ENCODE data around the gene GCDH.

GCDH gene

GRCh38 chr19:12858041-12858928 lies 32.7 kb upstream of the GCDH start:
- DNase-seq (ENCODE audit: low spot score): no peak
- TF ChIP-seq, protein P1, sequence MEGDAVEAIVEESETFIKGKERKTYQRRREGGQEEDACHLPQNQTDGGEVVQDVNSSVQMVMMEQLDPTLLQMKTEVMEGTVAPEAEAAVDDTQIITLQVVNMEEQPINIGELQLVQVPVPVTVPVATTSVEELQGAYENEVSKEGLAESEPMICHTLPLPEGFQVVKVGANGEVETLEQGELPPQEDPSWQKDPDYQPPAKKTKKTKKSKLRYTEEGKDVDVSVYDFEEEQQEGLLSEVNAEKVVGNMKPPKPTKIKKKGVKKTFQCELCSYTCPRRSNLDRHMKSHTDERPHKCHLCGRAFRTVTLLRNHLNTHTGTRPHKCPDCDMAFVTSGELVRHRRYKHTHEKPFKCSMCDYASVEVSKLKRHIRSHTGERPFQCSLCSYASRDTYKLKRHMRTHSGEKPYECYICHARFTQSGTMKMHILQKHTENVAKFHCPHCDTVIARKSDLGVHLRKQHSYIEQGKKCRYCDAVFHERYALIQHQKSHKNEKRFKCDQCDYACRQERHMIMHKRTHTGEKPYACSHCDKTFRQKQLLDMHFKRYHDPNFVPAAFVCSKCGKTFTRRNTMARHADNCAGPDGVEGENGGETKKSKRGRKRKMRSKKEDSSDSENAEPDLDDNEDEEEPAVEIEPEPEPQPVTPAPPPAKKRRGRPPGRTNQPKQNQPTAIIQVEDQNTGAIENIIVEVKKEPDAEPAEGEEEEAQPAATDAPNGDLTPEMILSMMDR (IDR thresholded peaks at IDR 0.05; ENCODE audit: extremely low read depth, missing control alignments): no peak

- no peak for DNase-seq (ENCODE audit: low spot score)
- TF ChIP-seq, protein P1 (IDR thresholded peaks at IDR 0.05; ENCODE audit: extremely low read depth, missing control alignments): no peak
Measured at GRCh38 chr19:12859546-12859945, 31.4 kb upstream of the GCDH start.

DNA sequence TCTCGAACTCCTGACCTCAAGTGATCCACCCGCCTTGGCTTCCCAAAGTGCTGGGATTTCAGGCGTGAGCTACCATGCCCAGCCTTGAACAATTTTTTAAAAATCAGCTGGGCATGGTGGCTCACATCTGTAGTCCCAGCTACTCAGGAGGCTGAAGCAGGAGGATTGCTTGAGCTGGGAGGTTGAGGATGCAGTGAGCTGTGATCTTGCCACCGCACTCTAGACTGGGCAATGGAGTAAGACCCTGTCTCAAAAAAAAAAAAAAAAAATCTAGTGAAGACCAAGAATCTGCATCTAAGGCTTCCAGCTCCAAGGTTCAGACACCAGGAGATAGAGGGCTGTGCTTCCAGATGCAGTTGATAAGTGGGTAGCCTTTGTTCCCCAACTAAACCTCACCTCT lies 26.8 kb upstream of the GCDH start:
- DNase-seq (ENCODE audit: low spot score): no peak
- TF ChIP-seq, protein P1 (IDR thresholded peaks at IDR 0.05; ENCODE audit: extremely low read depth, missing control alignments): no peak

- DNase-seq (ENCODE audit: low spot score): no peak
- TF ChIP-seq, protein P1 (IDR thresholded peaks at IDR 0.05; ENCODE audit: extremely low read depth, missing control alignments): no peak
Measured at GRCh38 chr19:12864721-12865715, 25.9 kb upstream of the GCDH start.

DNA sequence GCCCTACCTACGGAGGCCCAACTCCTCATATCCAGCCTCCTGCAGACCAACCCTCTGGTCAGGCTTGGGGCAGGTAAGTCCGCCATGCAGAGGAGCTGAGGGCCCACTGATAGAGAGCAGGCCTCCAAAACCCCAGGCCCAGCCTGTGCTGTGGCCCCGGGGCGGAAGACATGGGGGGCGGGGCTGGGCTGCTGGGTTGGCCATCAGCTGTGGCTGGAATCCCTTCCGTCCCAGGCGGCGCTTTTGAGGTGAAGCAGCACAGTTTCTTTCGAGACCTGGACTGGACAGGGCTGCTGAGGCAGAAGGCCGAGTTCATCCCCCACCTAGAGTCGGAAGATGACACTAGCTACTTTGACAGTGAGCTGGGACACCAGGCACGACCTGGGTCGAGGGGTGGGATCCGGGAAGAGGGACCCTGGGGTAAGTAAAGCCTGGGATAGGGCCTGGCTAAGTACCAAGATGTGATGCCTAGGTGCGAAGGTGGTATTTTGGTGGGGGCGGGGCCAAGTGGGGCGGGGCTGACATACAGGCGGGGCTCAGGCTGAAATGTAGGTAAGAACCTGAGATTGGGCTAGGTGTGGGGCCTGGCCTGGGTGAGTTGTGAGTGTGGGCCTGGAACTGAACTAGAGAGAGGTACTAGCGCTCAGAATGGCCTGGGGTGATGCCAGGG lies 25.1 kb upstream of the GCDH start:
- TF ChIP-seq, protein P1 (IDR thresholded peaks at IDR 0.05; ENCODE audit: extremely low read depth, missing control alignments): no peak
- no peak for DNase-seq (ENCODE audit: low spot score)

- DNase-seq (ENCODE audit: low spot score): no peak
- TF ChIP-seq, protein P1 (IDR thresholded peaks at IDR 0.05; ENCODE audit: extremely low read depth, missing control alignments): no peak
Measured at GRCh38 chr19:12866416-12867119, 24.4 kb upstream of the GCDH start.
